DND-41 (cell line): ENCODE measurements around the gene XPO6.
"Not testable (repeated sequence)": the region's sequence is repeated elsewhere in the genome, so short reads cannot be mapped to it uniquely, and the experiment has no call there.

Experiments
- CTCF ChIP-seq: IDR thresholded peaks from 2 replicates; pipeline ENCODE4 v1.5.1; 2012; ENCODE audit warnings: borderline replicate concordance, low read length, moderate library complexity, mild to moderate bottlenecking; ENCODE audit not compliant: poor library complexity, severe bottlenecking; ENCODE audit errors: extremely low read depth
- EZH2 ChIP-seq: IDR thresholded peaks from 3 replicates; pipeline ENCODE4 v1.6.1; 2012; ENCODE audit warnings: borderline replicate concordance, low read depth, mild to moderate bottlenecking, moderate library complexity, low read length, inconsistent platforms; ENCODE audit not compliant: severe bottlenecking

DNA sequence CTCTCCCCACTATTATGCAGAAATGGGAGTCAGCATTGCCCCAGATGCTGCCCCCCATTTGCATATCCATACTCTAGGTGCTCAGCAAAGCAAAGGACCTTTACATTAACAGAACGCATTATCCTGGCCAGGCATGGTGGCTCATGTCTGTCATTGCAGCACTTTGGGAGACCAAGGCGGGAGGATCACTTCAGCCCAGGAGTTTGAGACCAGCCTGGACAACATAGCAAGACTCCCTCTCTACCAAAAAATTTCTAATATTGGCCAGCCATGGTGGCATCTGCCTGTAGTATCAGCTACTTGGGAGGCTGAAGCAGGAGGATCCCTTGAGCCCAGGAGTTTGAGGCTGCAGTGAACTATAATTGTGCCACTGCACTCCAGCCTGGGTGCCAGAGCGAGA is 12.1 kb upstream of the XPO6 start:
- not testable (repeated sequence) for TF ChIP-seq EZH2, CTCF
